ENCODE data around the gene KCNQ4.

The KCNQ4 gene

DNA sequence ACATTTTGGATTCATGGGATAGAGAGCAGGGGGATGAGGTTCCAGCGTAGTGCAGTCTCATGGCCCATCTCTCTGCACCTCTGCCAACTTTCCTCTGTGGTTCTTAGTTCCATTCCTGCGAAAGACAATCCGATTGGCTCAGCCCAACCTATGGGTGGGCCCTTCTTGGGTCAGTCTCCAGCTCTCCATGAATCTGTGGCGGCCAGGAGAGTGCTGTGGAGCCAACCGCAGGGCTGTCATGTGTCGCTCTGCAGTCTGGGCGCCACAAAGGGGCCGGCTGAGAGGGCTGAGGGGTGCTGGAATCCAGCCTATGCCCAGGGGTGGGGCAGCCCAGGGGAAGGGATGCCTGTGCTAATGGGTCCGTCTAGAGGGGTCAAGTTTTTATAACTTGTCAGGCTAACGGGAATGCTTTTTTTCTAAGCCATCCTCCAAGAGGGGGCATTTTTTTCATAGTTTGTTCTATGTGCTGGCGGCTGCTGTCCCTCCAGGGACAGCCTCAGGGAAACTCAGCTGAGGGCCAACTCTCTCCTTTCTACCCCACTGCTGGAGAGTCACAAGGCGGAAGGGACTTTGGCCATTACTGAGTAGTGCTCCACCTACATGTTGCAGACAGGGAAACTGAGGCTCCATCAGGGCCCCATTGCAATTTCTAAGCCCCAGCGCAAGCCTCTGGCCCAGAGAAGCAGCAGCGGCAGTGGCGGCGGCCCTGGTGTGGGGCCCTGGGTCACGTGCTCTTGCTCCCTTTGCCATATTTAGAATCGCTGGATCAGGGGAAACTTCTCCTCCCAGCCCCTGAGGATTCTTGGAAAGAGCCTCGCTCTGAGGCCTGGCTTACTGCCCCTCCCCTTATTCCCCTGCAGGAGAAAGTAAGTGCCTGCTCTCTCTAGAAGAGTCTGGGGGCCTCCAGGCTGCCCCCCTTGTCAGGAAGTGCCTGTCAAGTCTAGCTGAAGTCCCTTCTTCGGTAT lies 23.4 kb downstream of the KCNQ4 start:
- CTCF ChIA-PET, result interaction anchor here (0.6 to 3.4 kb wide), 4 partner anchors 17 to 44 kb away, joined by 3 to 11 read pairs (median 3); no protein-coding TSS in a partner anchor
- no peak for DNase-seq (ENCODE audit: low read depth, low spot score)
- H3K4me3 ChIP-seq (ENCODE audit: low read depth, low read length), result no peak overlapping the region
- POLR2A ChIA-PET, result interaction anchor here (0.7 kb wide), 1 partner anchor 116 kb away, joined by 3 read pairs; the partner anchor contains the start of gene NFYC
- TF ChIP-seq, protein P1, sequence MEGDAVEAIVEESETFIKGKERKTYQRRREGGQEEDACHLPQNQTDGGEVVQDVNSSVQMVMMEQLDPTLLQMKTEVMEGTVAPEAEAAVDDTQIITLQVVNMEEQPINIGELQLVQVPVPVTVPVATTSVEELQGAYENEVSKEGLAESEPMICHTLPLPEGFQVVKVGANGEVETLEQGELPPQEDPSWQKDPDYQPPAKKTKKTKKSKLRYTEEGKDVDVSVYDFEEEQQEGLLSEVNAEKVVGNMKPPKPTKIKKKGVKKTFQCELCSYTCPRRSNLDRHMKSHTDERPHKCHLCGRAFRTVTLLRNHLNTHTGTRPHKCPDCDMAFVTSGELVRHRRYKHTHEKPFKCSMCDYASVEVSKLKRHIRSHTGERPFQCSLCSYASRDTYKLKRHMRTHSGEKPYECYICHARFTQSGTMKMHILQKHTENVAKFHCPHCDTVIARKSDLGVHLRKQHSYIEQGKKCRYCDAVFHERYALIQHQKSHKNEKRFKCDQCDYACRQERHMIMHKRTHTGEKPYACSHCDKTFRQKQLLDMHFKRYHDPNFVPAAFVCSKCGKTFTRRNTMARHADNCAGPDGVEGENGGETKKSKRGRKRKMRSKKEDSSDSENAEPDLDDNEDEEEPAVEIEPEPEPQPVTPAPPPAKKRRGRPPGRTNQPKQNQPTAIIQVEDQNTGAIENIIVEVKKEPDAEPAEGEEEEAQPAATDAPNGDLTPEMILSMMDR (IDR thresholded peaks at IDR 0.05; ENCODE audit: insufficient read depth, low read length, missing control alignments), result no peak

DNA sequence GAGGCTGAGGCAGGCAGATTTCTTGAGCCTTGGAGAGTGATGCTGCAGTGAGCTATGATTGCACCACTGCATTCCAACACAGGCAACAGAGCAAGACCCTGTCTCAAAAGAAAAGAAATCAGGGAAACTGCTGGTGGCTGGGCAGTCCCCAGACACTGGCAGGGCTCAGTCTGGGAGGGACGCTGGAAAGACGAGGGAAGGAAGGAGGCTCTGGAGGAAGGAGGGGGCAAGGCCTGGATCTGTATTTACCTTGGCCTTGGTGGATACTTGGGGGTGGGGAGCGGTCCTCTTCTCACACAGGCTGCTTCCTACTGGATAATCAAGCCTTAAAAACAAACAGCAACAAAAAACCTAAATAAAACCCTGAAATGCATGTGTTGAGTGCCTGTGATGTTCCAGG lies 24.4 kb downstream of the KCNQ4 start:
- CTCF ChIA-PET, result interaction anchor here (1.1 to 3.4 kb wide), 2 partner anchors 34 to 201 kb away, joined by 3 to 11 read pairs; no protein-coding TSS in a partner anchor

DNA sequence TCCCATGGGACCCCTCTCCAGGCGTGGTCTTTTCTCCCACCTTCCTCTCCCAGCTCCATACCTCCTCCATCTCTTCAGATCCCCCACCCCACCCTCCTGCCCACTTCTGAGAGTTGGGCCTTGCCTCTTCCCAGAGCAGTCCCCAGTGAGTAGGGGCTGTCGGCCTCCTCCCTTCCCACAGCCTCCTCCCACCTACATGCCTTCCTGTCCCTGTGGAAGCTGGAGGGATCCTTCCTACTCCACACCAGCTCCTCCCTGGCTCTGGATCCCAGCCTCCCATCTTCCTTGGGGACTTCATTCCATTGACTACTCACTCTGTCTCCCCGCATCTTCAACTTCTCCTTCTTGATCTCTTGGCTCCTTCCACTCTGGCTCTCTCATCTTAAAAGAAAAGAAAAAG lies 24.9 kb downstream of the KCNQ4 start:
- POLR2A ChIA-PET, result no interaction called here
- DNase-seq (ENCODE audit: low read depth, low spot score), result no peak
- CTCF ChIA-PET, result interaction anchor here (1.0 to 3.4 kb wide), 3 partner anchors 8 to 201 kb away, joined by 3 to 11 read pairs (median 3); no protein-coding TSS in a partner anchor
- H3K4me3 ChIP-seq (ENCODE audit: low read depth, low read length), result no peak overlapping the region
- TF ChIP-seq, protein P1 (IDR thresholded peaks at IDR 0.05; ENCODE audit: insufficient read depth, low read length, missing control alignments), result no peak

More for the DNA sequence above, 24.4 kb downstream of the KCNQ4 start:
- H3K4me3 ChIP-seq (ENCODE audit: low read depth, low read length), result no peak overlapping the region
- DNase-seq (ENCODE audit: low read depth, low spot score), result no peak
- TF ChIP-seq, protein P1 (IDR thresholded peaks at IDR 0.05; ENCODE audit: insufficient read depth, low read length, missing control alignments), result no peak
- POLR2A ChIA-PET, result no interaction called here

DNA sequence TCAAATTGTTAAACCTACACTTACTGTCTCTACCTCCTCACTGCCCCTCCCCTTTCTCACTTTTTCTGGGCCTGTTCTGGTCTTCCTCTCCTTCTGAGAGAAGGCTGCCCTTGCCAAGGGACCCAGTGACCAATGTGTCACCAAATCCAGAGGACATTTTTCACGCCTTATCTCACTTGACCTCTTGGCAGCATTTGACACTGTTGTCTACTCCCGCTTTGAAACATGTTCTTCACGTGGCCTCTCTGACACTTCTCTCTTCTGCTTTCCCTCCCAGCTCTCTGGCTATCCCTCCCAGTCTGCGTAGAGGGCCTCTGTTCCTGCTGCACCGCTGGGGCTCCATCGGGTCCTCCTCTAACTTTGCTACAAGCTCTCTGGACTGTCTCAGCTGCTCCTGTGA lies 25.3 kb downstream of the KCNQ4 start:
- ChIA-PET CTCF (interaction anchor here (1.0 to 3.4 kb wide), 3 partner anchors 8 to 202 kb away, joined by 3 to 11 read pairs (median 3); no protein-coding TSS in a partner anchor), POLR2A (no interaction called here)
- TF ChIP-seq, protein P1 (IDR thresholded peaks at IDR 0.05; ENCODE audit: insufficient read depth, low read length, missing control alignments), result no peak

DNA sequence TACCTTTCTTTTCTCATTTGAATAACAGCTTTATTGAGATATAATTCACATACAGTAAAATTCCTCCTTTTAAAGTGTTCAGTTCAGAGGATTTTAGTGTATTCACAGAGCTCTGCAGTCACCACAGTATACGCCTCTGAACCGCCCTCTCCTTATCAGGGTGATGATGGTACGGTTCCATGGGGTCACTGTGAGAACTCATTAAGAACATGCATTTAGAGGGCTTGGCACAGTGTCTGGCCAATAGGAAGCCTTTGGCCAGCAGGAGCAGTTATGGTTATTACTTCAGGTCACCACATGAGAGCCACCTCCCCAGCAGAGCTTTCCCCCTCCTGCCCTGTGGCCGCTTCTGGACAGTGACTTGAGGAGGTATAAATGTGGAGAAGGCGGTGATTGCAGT lies 27.3 kb downstream of the KCNQ4 start:
- ChIA-PET CTCF (interaction anchor here (1.5 kb wide), 1 partner anchor 37 kb away, joined by 4 read pairs; no protein-coding TSS in a partner anchor), POLR2A (no interaction called here)
- TF ChIP-seq, protein P1 (IDR thresholded peaks at IDR 0.05; ENCODE audit: insufficient read depth, low read length, missing control alignments), result no peak
- DNase-seq (ENCODE audit: low read depth, low spot score), result no peak
- no peak overlapping the region for H3K4me3 ChIP-seq (ENCODE audit: low read depth, low read length)

More for the DNA sequence above, 25.3 kb downstream of the KCNQ4 start:
- no peak for DNase-seq (ENCODE audit: low read depth, low spot score)
- no peak overlapping the region for H3K4me3 ChIP-seq (ENCODE audit: low read depth, low read length)

DNA sequence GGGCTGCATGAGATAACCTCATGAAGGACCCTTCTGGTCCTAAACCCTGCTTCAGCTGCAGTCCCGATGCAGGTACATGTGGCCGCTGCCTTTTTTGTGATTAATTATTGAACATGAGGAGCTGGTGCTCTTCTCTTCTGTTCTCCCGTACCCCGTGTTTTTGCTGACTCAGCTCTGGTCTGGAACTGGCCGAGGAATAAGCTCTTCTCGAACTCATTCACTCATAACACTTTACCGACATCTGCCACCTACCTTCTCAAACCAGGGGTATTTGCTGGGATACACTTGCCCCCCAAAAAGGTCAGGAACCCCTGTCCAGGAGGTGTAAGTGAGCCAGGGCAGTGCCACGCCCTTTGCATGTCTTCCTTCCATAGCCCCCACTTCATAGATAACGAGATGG lies 31.8 kb downstream of the KCNQ4 start:
- ChIA-PET CTCF (interaction anchor here (0.6 kb wide), 1 partner anchor 205 kb away, joined by 3 read pairs; no protein-coding TSS in a partner anchor), POLR2A (no interaction called here)
- DNase-seq (ENCODE audit: low read depth, low spot score), result no peak
- H3K4me3 ChIP-seq (ENCODE audit: low read depth, low read length), result no peak overlapping the region
- TF ChIP-seq, protein P1 (IDR thresholded peaks at IDR 0.05; ENCODE audit: insufficient read depth, low read length, missing control alignments), result no peak

Data from AG04449 (cell line).